Endothelial cell of umbilical vein (primary cell): ENCODE measurements around the gene ZNF154. TPM values are rescaled to one million over a fixed set of nuclear protein-coding genes. Genes with fewer than 3 reads are reported as not detected.

Experiments used
- BruUV-seq: library from RNA; stranded (reverse); fragments of 400-500 nt; replicated peaks from 2 replicates; lab custom pipeline; 2021; lab: Mats Ljungman, UMichigan
- CTCF ChIA-PET: fragments of 300-600, 350-600 bp; sonication (Branson Sonifier 250); formaldehyde crosslinking; loops from one replicate; lab custom pipeline; 2021; ENCODE audit warnings: antibody characterized with exemption, inconsistent platforms; lab: Charles Lee
- POLR2A ChIA-PET: fragments of 300-600, 350-600 bp; sonication (Branson Sonifier 250); formaldehyde crosslinking; loops from one replicate; lab custom pipeline; 2021; ENCODE audit warnings: antibody characterized with exemption, inconsistent platforms; lab: Charles Lee
- DNase-seq: peaks from one replicate; pipeline ENCODE4 v3.0.0-alpha.2; 2011; ENCODE audit warnings: low read depth, low spot score
- FAIRE-seq: peaks from 2 replicates; lab custom pipeline; 2011; peaks lifted over from hg19 to GRCh38; lab: Jason Lieb, UNC
- H2AFZ ChIP-seq: 2 replicates; pipeline ENCODE4 v1.6.0; 2012; ENCODE audit warnings: low read depth, low read length, control low read depth, inconsistent platforms
- H3K27ac ChIP-seq: 2 replicates; pipeline ENCODE4 v1.5.1; 2011; ENCODE audit warnings: low read depth, mild to moderate bottlenecking, control low read depth, low read length, moderate library complexity; ENCODE audit not compliant: insufficient read depth
- H3K27me3 ChIP-seq, 2 experiments: 2 replicates each; pipeline versions ENCODE4 v1.6.0 to v1.6.1; 2011; ENCODE audit warnings: low read length in 2 of 2, mixed read lengths in 1 of 2; ENCODE audit not compliant: control insufficient read depth in 2 of 2, insufficient read depth in 2 of 2
- H3K36me3 ChIP-seq, 2 experiments: 2 replicates in 1 of 2; 3 replicates in 1 of 2; pipeline ENCODE4 v1.5.1; 2011; ENCODE audit warnings: low read length in 2 of 2, mild to moderate bottlenecking in 1 of 2, moderate library complexity in 1 of 2; ENCODE audit not compliant: control insufficient read depth in 2 of 2, insufficient read depth in 2 of 2; ENCODE audit errors: extremely low read depth in 1 of 2
- H3K4me1 ChIP-seq: 3 replicates; pipeline ENCODE4 v1.5.1; 2011; ENCODE audit warnings: mild to moderate bottlenecking, low read length; ENCODE audit not compliant: control insufficient read depth, insufficient read depth; ENCODE audit errors: extremely low read depth
- H3K4me2 ChIP-seq: 2 replicates; pipeline ENCODE4 v1.6.1; 2011; ENCODE audit warnings: low read length, control low read depth, mixed read lengths; ENCODE audit not compliant: insufficient read depth
- H3K4me3 ChIP-seq, 3 experiments: fragments of 200-600 bp in 1 of 3; sonication (generic), shearing (Covaris generic) in 1 of 3; replicated peaks in 1 of 3; 2 replicates each; pipeline ENCODE4 v1.5.1; 2011 to 2016; ENCODE audit warnings: control low read depth in 3 of 3, low read length in 3 of 3, mild to moderate bottlenecking in 2 of 3, inconsistent platforms in 1 of 3, low read depth in 1 of 3, moderate library complexity in 1 of 3; ENCODE audit not compliant: insufficient read depth in 1 of 3
- H3K79me2 ChIP-seq: 2 replicates; pipeline ENCODE4 v1.6.0; 2012; ENCODE audit warnings: low read length, inconsistent platforms; ENCODE audit not compliant: control insufficient read depth, insufficient read depth
- H3K9ac ChIP-seq: replicated peaks from 2 replicates; pipeline ENCODE3; 2011; ENCODE audit warnings: low read length, control low read depth; ENCODE audit not compliant: insufficient read depth; ENCODE audit errors: extremely low read depth
- H3K9me1 ChIP-seq: replicated peaks from 3 replicates; pipeline ENCODE4 v1.6.0; 2011; ENCODE audit warnings: mild to moderate bottlenecking, low read length; ENCODE audit not compliant: control insufficient read depth, insufficient read depth; ENCODE audit errors: extremely low read depth
- H3K9me3 ChIP-seq: replicated peaks from 2 replicates; pipeline ENCODE4 v1.5.1; 2012; ENCODE audit warnings: low read length, inconsistent platforms; ENCODE audit not compliant: control insufficient read depth, insufficient read depth
- H4K20me1 ChIP-seq: replicated peaks from 2 replicates; pipeline ENCODE3; 2011; ENCODE audit warnings: mild to moderate bottlenecking, low read length; ENCODE audit not compliant: control insufficient read depth, insufficient read depth; ENCODE audit errors: extremely low read depth
- CTCF ChIP-seq, 2 donors: IDR thresholded peaks; 1 replicate in 1 of 2; 2 replicates in 1 of 2; pipeline ENCODE4 v1.5.1; 2011; ENCODE audit warnings: low read length in 2 of 2, mild to moderate bottlenecking in 2 of 2, moderate library complexity in 2 of 2, control low read depth in 1 of 2, inconsistent platforms in 1 of 2, low read depth in 1 of 2; ENCODE audit not compliant: insufficient read depth in 1 of 2; ENCODE audit errors: extremely low read depth in 1 of 2
- EZH2 ChIP-seq: IDR thresholded peaks from 2 replicates; pipeline ENCODE4 v1.6.1; 2012; ENCODE audit warnings: borderline replicate concordance, low read depth, mild to moderate bottlenecking, moderate library complexity, low read length, inconsistent platforms; ENCODE audit not compliant: severe bottlenecking
- FOS ChIP-seq: IDR thresholded peaks from 2 replicates; pipeline ENCODE4 v1.6.1; 2011; ENCODE audit warnings: mild to moderate bottlenecking, low read length, moderate library complexity, borderline replicate concordance; ENCODE audit not compliant: insufficient read depth
- GATA2 ChIP-seq: IDR thresholded peaks from 2 replicates; pipeline ENCODE4 v1.7.0; 2011; ENCODE audit warnings: low read depth, mild to moderate bottlenecking, moderate library complexity, mixed read lengths, low read length; ENCODE audit not compliant: insufficient read length, insufficient read depth
- JUN ChIP-seq: IDR thresholded peaks from 2 replicates; pipeline ENCODE4 v1.6.1; 2011; ENCODE audit warnings: borderline replicate concordance, low read depth; ENCODE audit not compliant: insufficient read length, insufficient read depth
- MAX ChIP-seq: IDR thresholded peaks from 2 replicates; pipeline ENCODE4 v1.6.1; 2011; ENCODE audit not compliant: insufficient read depth, insufficient read length
- MYC ChIP-seq: IDR thresholded peaks from one replicate; pipeline ENCODE4 v1.6.1; 2011; ENCODE audit warnings: mild to moderate bottlenecking, low read depth, low read length
- POLR2A ChIP-seq: IDR thresholded peaks from 2 replicates; pipeline ENCODE4 v1.6.1; 2012; ENCODE audit warnings: low read depth, mild to moderate bottlenecking, control low read depth, low read length
- POLR2AphosphoS5 ChIP-seq: IDR thresholded peaks from 2 replicates; pipeline ENCODE4 v1.6.1; 2012; ENCODE audit warnings: low read depth, mild to moderate bottlenecking, control low read depth, low read length, moderate library complexity; ENCODE audit not compliant: insufficient read depth
- dilution Hi-C: fragments of 300-500 bp; cut with MboI; formaldehyde crosslinking; loops from one replicate; pipeline ENCODE4 v1.15.0; 2019; ENCODE audit warnings: low sequenced_read_pairs; ENCODE audit not compliant: extremely low pct_ligation_motif_present
- intact Hi-C: fragments of 100-400 bp; cut with micrococcal nuclease; formaldehyde crosslinking; loops from one replicate; pipeline ENCODE4 v1.10.0; 2022
- polyA plus RNA-seq, 4 experiments: library from polyadenylated mRNA; depleted of rRNA in 3 of 4; stranded (reverse) in 3 of 4; unstranded in 1 of 4; fragments of >200 nt; gene quantifications; 2 replicates each; pipeline versions ENCODE4 v1.2.1 to v1.2.3, GENCODE V29; 2011 to 2012; ENCODE audit warnings: missing spikeins in 1 of 4
- total RNA-seq: library from RNA; stranded (reverse); gene quantifications from 2 replicates; pipeline ENCODE4 v1.2.3, GENCODE V29; 2021

ZNF154 gene
- total and polyA plus RNA-seq, 2 donors (not counting 3 experiments of a cell fraction or from before 2014, with no cell fraction given) = 1.3 to 2.0 TPM

GRCh38 chr19:57667228-57667627, 41.8 kb downstream of the ZNF154 start:
- H3K4me1 ChIP-seq = peaks cover 4% of the 10 kb centered on the region
- no peak for FAIRE-seq
- TF ChIP-seq POLR2A (no peak), MAX (no peak), FOS (no peak), EZH2 (no peak), POLR2AphosphoS5 (no peak), GATA2 (no peak)
- H3K9me1 ChIP-seq = no peaks in the 10 kb centered on the region
- ChIA-PET POLR2A (no interaction called here), CTCF (no interaction called here)
- no peak for DNase-seq
- no peak overlapping the region for H3K27ac ChIP-seq
- peaks cover 0 to 2% of the 10 kb centered on the region in 2 experiments for H3K27me3 ChIP-seq
- dilution Hi-C loops = no loop called here
- H3K4me3 ChIP-seq = no peak overlapping the region
- no peaks in the 10 kb centered on the region for H3K36me3 ChIP-seq
- H3K4me2 ChIP-seq = no peak overlapping the region
- intact Hi-C loops = no loop called here
- H3K9me3 ChIP-seq = no peaks in the 10 kb centered on the region
- no peak overlapping the region for H3K9ac ChIP-seq
- BruUV-seq = no TSS peak
- H4K20me1 ChIP-seq = no peaks in the 10 kb centered on the region
- H2AFZ ChIP-seq = no peak overlapping the region
- no peaks in the 10 kb centered on the region for H3K79me2 ChIP-seq

- no TSS peak for BruUV-seq
- ChIA-PET POLR2A (no interaction called here), CTCF (interaction anchor here (3.2 kb wide), 1 partner anchor 16 kb away, joined by 16 read pairs; the partner anchor contains the start of gene ZNF551)
- Histone ChIP-seq H3K36me3 (no peaks in the 10 kb centered on the region), H3K27ac (no peak overlapping the region), H3K4me3 (no peak overlapping the region), H4K20me1 (no peaks in the 10 kb centered on the region), H3K4me1 (peaks cover 4% of the 10 kb centered on the region), H3K9ac (no peak overlapping the region), H3K79me2 (no peaks in the 10 kb centered on the region), H2AFZ (no peak overlapping the region), H3K4me2 (no peak overlapping the region), H3K9me3 (no peaks in the 10 kb centered on the region), H3K27me3 (peaks cover 0 to 2% of the 10 kb centered on the region in 2 experiments), H3K9me1 (no peaks in the 10 kb centered on the region)
- intact Hi-C loops (no loop called here), dilution Hi-C loops (no loop called here)
- no peak for DNase-seq
- no peak for TF ChIP-seq GATA2
- TF ChIP-seq FOS = no peak
- TF ChIP-seq MAX = no peak
- TF ChIP-seq JUN = no peak
- TF ChIP-seq POLR2A = no peak
- no peak for TF ChIP-seq CTCF (IDR thresholded peaks at IDR 0.05; ENCODE audit: extremely low read depth in 1 of 2, insufficient read depth in 1 of 2, low read depth in 1 of 2, low read length in 2 of 2)
- no peak for TF ChIP-seq MYC
- TF ChIP-seq POLR2AphosphoS5 = no peak
- TF ChIP-seq EZH2 = no peak
- FAIRE-seq = no peak
These were observed 43.7 kb downstream of the ZNF154 start for GRCh38 chr19:57665261-57665806.
